Mammary epithelial cell (primary cell): ENCODE measurements around the gene CCNH.

Experiments
- EZH2 ChIP-seq: IDR thresholded peaks from 2 replicates; pipeline ENCODE4 v1.6.1; 2012; ENCODE audit warnings: low read length, inconsistent platforms, borderline replicate concordance
- TF ChIP-seq, protein P1 (sequence below), 2 donors: IDR thresholded peaks in 1 of 2; conservative IDR thresholded peaks in 1 of 2; 2 replicates each; pipeline ENCODE4 v1.5.1; 2011 to 2012; ENCODE audit warnings: inconsistent platforms in 2 of 2, low read length in 2 of 2, mild to moderate bottlenecking in 2 of 2, control low read depth in 1 of 2, low read depth in 1 of 2; ENCODE audit not compliant: insufficient read depth in 1 of 2; ENCODE audit errors: extremely low read depth in 1 of 2

- no peak for TF ChIP-seq EZH2
- TF ChIP-seq, protein P1, sequence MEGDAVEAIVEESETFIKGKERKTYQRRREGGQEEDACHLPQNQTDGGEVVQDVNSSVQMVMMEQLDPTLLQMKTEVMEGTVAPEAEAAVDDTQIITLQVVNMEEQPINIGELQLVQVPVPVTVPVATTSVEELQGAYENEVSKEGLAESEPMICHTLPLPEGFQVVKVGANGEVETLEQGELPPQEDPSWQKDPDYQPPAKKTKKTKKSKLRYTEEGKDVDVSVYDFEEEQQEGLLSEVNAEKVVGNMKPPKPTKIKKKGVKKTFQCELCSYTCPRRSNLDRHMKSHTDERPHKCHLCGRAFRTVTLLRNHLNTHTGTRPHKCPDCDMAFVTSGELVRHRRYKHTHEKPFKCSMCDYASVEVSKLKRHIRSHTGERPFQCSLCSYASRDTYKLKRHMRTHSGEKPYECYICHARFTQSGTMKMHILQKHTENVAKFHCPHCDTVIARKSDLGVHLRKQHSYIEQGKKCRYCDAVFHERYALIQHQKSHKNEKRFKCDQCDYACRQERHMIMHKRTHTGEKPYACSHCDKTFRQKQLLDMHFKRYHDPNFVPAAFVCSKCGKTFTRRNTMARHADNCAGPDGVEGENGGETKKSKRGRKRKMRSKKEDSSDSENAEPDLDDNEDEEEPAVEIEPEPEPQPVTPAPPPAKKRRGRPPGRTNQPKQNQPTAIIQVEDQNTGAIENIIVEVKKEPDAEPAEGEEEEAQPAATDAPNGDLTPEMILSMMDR (conservative IDR thresholded peaks at IDR 0.05 in 1 of 2, IDR thresholded peaks at IDR 0.05 in 1 of 2; ENCODE audit: extremely low read depth in 1 of 2, insufficient read depth in 1 of 2, low read depth in 1 of 2, low read length in 2 of 2), result no peak
Measured at GRCh38 chr5:87369431-87369830, 43.3 kb downstream of the CCNH start.
